Tibial nerve (tissue), 3 donors: ENCODE results near the gene ABCC10.

Source experiments
- CTCF ChIP-seq, 5 experiments: fragments of 200-600 bp in 3 of 5; fragments of 450-650 bp in 2 of 5; sonication (generic) in 3 of 5; IDR thresholded peaks; one replicate each; pipeline ENCODE4 v1.5.1; 2016 to 2019; ENCODE audit warnings: antibody characterized with exemption in 5 of 5, mild to moderate bottlenecking in 3 of 5, moderate library complexity in 2 of 5
- POLR2A ChIP-seq, 2 donors: fragments of 450-650 bp; IDR thresholded peaks; one replicate each; pipeline ENCODE4 v1.6.1; 2017; ENCODE audit warnings: antibody characterized with exemption in 2 of 2, mild to moderate bottlenecking in 2 of 2, moderate library complexity in 2 of 2

- TF ChIP-seq CTCF (IDR thresholded peaks at IDR 0.05) = no peak
- no peak for TF ChIP-seq POLR2A (IDR thresholded peaks at IDR 0.05)
Measured at GRCh38 chr6:43492673-43493072, 65.3 kb downstream of the ABCC10 start.
